ENCODE data around the gene CPTP.

CPTP gene

GRCh38 chr1:1338278-1338677 is 13.7 kb downstream of the CPTP start:
- H3K4me3 ChIP-seq: no peak overlapping the region
- TF ChIP-seq CTCF (IDR thresholded peaks at IDR 0.05): no peak
- no peak for DNase-seq (ENCODE audit: low spot score)
- H3K27ac ChIP-seq: no peak overlapping the region

- no peak for DNase-seq (ENCODE audit: low spot score)
- no peak overlapping the region for H3K4me3 ChIP-seq
- H3K27ac ChIP-seq: no peak overlapping the region
- TF ChIP-seq CTCF (IDR thresholded peaks at IDR 0.05): no peak
Measured at GRCh38 chr1:1340185-1340584, 15.6 kb downstream of the CPTP start.

- Histone ChIP-seq H3K4me3 (no peak overlapping the region), H3K27ac (no peak overlapping the region)
- no peak for TF ChIP-seq CTCF (IDR thresholded peaks at IDR 0.05)
- no peak for DNase-seq (ENCODE audit: low spot score)
Measured at GRCh38 chr1:1340791-1341548, 16.4 kb downstream of the CPTP start.

- TF ChIP-seq CTCF (IDR thresholded peaks at IDR 0.05): no peak
- Histone ChIP-seq H3K4me3 (no peak overlapping the region), H3K27ac (no peak overlapping the region)
- DNase-seq (ENCODE audit: low spot score): no peak
Measured at GRCh38 chr1:1341549-1342021, 17.0 kb downstream of the CPTP start.

- Histone ChIP-seq H3K4me3 (no peak overlapping the region), H3K27ac (no peak overlapping the region)
- DNase-seq (ENCODE audit: low spot score): no peak
- no peak for TF ChIP-seq CTCF (IDR thresholded peaks at IDR 0.05)
Measured at GRCh38 chr1:1342061-1342562, 17.5 kb downstream of the CPTP start.

- TF ChIP-seq CTCF (IDR thresholded peaks at IDR 0.05): no peak
- DNase-seq (ENCODE audit: low spot score): no peak
- H3K27ac ChIP-seq: no peak overlapping the region
- no peak overlapping the region for H3K4me3 ChIP-seq
Measured at GRCh38 chr1:1342584-1343115, 18.0 kb downstream of the CPTP start.
